H7 (cell line): ENCODE measurements around the gene OSCP1. TPM values are rescaled to one million over a fixed set of nuclear protein-coding genes. Genes with fewer than 3 reads are reported as not detected.
"Not testable (repeated sequence)": the region's sequence is repeated elsewhere in the genome, so short reads cannot be mapped to it uniquely, and the experiment has no call there.

ENCODE experiments used
- DNase-seq: peaks from one replicate; pipeline ENCODE4 v3.0.0; 2012
- H3K27me3 ChIP-seq: 2 replicates; pipeline ENCODE4 v1.6.0; 2011; ENCODE audit warnings: mild to moderate bottlenecking, low read length; ENCODE audit not compliant: control insufficient read depth, insufficient read depth
- H3K36me3 ChIP-seq: replicated peaks from 2 replicates; pipeline ENCODE4 v1.5.1; 2011; ENCODE audit warnings: low read length; ENCODE audit not compliant: control insufficient read depth, insufficient read depth
- H3K4me3 ChIP-seq: 2 replicates; pipeline ENCODE4 v1.5.1; 2011; ENCODE audit warnings: low read depth, mild to moderate bottlenecking, control low read depth, low read length, moderate library complexity; ENCODE audit not compliant: insufficient read depth
- total RNA-seq: library from RNA; depleted of rRNA; stranded (reverse); fragments of >200 nt; shearing (Covaris generic); gene quantifications from 2 replicates; pipeline ENCODE4 v1.2.3, GENCODE V29; 2014

OSCP1 gene
- total RNA-seq, 1 experiment from 2014 or later = 4.6 TPM

- Histone ChIP-seq H3K4me3 (no peak overlapping the region), H3K36me3 (no peaks in the 10 kb centered on the region), H3K27me3 (peaks cover 2% of the 10 kb centered on the region; the same call in 1 of the 2 replicates)
- peak; percentile 17 for DNase-seq
These were observed 30.8 kb upstream of the OSCP1 start for GRCh38 chr1:36481091-36481490.

- no peak overlapping the region for H3K4me3 ChIP-seq
- DNase-seq = no peak
- no peaks in the 10 kb centered on the region for H3K36me3 ChIP-seq
- peaks cover 2% of the 10 kb centered on the region; the same call in 1 of the 2 replicates for H3K27me3 ChIP-seq
These were observed 29.9 kb upstream of the OSCP1 start for GRCh38 chr1:36480161-36480560.

GRCh38 chr1:36479505-36480051, 29.3 kb upstream of the OSCP1 start:
- Histone ChIP-seq H3K36me3 (no peaks in the 10 kb centered on the region), H3K27me3 (peaks cover 2% of the 10 kb centered on the region; the same call in 1 of the 2 replicates), H3K4me3 (no peak overlapping the region)
- no peak for DNase-seq

- not testable (repeated sequence) for H3K27me3 ChIP-seq, DNase-seq, H3K4me3 ChIP-seq, H3K36me3 ChIP-seq
These were observed 27.4 kb upstream of the OSCP1 start for GRCh38 chr1:36477615-36478014.

GRCh38 chr1:36476945-36477344, 26.7 kb upstream of the OSCP1 start:
- no peak for DNase-seq
- peaks cover 2% of the 10 kb centered on the region; the same call in 1 of the 2 replicates for H3K27me3 ChIP-seq
- H3K4me3 ChIP-seq = no peak overlapping the region
- no peaks in the 10 kb centered on the region for H3K36me3 ChIP-seq

- Histone ChIP-seq H3K36me3 (no peaks in the 10 kb centered on the region), H3K4me3 (no peak overlapping the region), H3K27me3 (peaks cover 3% of the 10 kb centered on the region; the same call in 1 of the 2 replicates)
- DNase-seq = no peak
These were observed 25.8 kb upstream of the OSCP1 start for GRCh38 chr1:36475910-36476604.

GRCh38 chr1:36475341-36475740, 25.1 kb upstream of the OSCP1 start:
- Histone ChIP-seq H3K36me3 (no peaks in the 10 kb centered on the region), H3K4me3 (no peak overlapping the region), H3K27me3 (peaks cover 5% of the 10 kb centered on the region; the same call in 1 of the 2 replicates)
- no peak for DNase-seq

- H3K4me3 ChIP-seq = no peak overlapping the region
- no peaks in the 10 kb centered on the region for H3K36me3 ChIP-seq
- no peak for DNase-seq
- H3K27me3 ChIP-seq = peaks cover 23% of the 10 kb centered on the region
These were observed 22.4 kb upstream of the OSCP1 start for GRCh38 chr1:36472656-36473055.

GRCh38 chr1:36471830-36472641, 21.8 kb upstream of the OSCP1 start:
- Histone ChIP-seq H3K36me3 (no peaks in the 10 kb centered on the region), H3K4me3 (no peak overlapping the region), H3K27me3 (peaks cover 29% of the 10 kb centered on the region)
- peak; percentile 57 for DNase-seq

- DNase-seq = no peak
- Histone ChIP-seq H3K4me3 (no peak overlapping the region), H3K36me3 (no peaks in the 10 kb centered on the region), H3K27me3 (peaks cover 49% of the 10 kb centered on the region)
These were observed 18.9 kb upstream of the OSCP1 start for GRCh38 chr1:36469163-36469562.

GRCh38 chr1:36467700-36468455, 17.6 kb upstream of the OSCP1 start:
- H3K27me3 ChIP-seq = peaks cover 49% of the 10 kb centered on the region
- no peak for DNase-seq
- H3K4me3 ChIP-seq = no peak overlapping the region

GRCh38 chr1:36467027-36467410, 16.8 kb upstream of the OSCP1 start:
- H3K36me3 ChIP-seq = peaks cover 4% of the 10 kb centered on the region
- H3K27me3 ChIP-seq = peaks cover 49% of the 10 kb centered on the region
- H3K4me3 ChIP-seq = no peak overlapping the region
- no peak for DNase-seq

More at GRCh38 chr1:36467700-36468455, 17.6 kb upstream of the OSCP1 start:
- no peaks in the 10 kb centered on the region for H3K36me3 ChIP-seq

- peaks cover 5% of the 10 kb centered on the region for H3K36me3 ChIP-seq
- H3K27me3 ChIP-seq = peaks cover 47% of the 10 kb centered on the region
- no peak for DNase-seq
- H3K4me3 ChIP-seq = no peak overlapping the region
These were observed 16.2 kb upstream of the OSCP1 start for GRCh38 chr1:36466370-36467026.
